Kidney (tissue), 14 donors: ENCODE results near the gene CTNND2. TPM values are rescaled to one million over a fixed set of nuclear protein-coding genes. Genes with fewer than 3 reads are reported as not detected.

ENCODE experiments used
- DNase-seq, 5 donors: peaks; one replicate each; pipeline ENCODE4 v3.0.0-alpha.2; 2013 to 2020
- FAIRE-seq: peaks from 2 replicates; lab custom pipeline; 2012; peaks lifted over from hg19 to GRCh38; lab: Jason Lieb, UNC
- H3K27ac ChIP-seq, 2 donors: one replicate each; pipeline ENCODE4 v1.7.0; 2013; ENCODE audit warnings: low read depth in 2 of 2, low read length in 2 of 2, inconsistent platforms in 1 of 2
- H3K27me3 ChIP-seq: one replicate; pipeline ENCODE4 v1.7.1; 2013; ENCODE audit warnings: low read length, inconsistent platforms; ENCODE audit not compliant: control insufficient read depth, insufficient read depth
- H3K36me3 ChIP-seq, 3 donors: one replicate each; pipeline versions ENCODE4 v1.7.0 to v1.7.1; 2013; ENCODE audit warnings: low read length in 3 of 3, control low read depth in 1 of 3, inconsistent platforms in 1 of 3; ENCODE audit not compliant: insufficient read depth in 3 of 3, control insufficient read depth in 2 of 3
- H3K4me1 ChIP-seq, 3 donors: one replicate each; pipeline versions ENCODE4 v1.7.0 to v1.7.1; 2013; ENCODE audit warnings: low read length in 3 of 3, inconsistent platforms in 1 of 3, low read depth in 1 of 3; ENCODE audit not compliant: control insufficient read depth in 2 of 3, insufficient read depth in 2 of 3
- H3K4me3 ChIP-seq, 3 donors: one replicate each; pipeline versions ENCODE4 v1.7.0 to v1.8.1; 2013; ENCODE audit warnings: low read length in 3 of 3, control low read depth in 1 of 3, inconsistent platforms in 1 of 3
- H3K9ac ChIP-seq, 3 donors: one replicate each; pipeline versions ENCODE4 v1.7.0 to v1.7.1; 2013; ENCODE audit warnings: low read length in 3 of 3, control low read depth in 1 of 3, inconsistent platforms in 1 of 3
- H3K9me3 ChIP-seq, 3 donors: one replicate each; pipeline versions ENCODE4 v1.7.0 to v1.7.1; 2013; ENCODE audit warnings: low read length in 3 of 3, control low read depth in 1 of 3, inconsistent platforms in 1 of 3; ENCODE audit not compliant: control insufficient read depth in 2 of 3, insufficient read depth in 1 of 3
- CTCF ChIP-seq: IDR thresholded peaks from 3 replicates; pipeline ENCODE4 v1.5.1; 2012; ENCODE audit warnings: mild to moderate bottlenecking, moderate library complexity, borderline replicate concordance; ENCODE audit not compliant: insufficient read depth; ENCODE audit errors: extremely low read depth
- intact Hi-C: fragments of 100-400 bp; cut with DNase I; formaldehyde crosslinking; loops from one replicate; pipeline ENCODE4 v1.11.1; 2022
- polyA plus RNA-seq: library from polyadenylated mRNA; stranded (reverse); fragments of 350-450 nt; fragmentation: Illumina TruSeq; extraction: RNeasy Lipid Tissue Mini Kit (QIAGEN cat#74804); gene quantifications from one replicate; pipeline ENCODE4 v1.2.3, GENCODE V29; 2014; ENCODE audit warnings: low read depth, low replicate concordance; ENCODE audit not compliant: insufficient read depth
- total RNA-seq: library from RNA; stranded (reverse); fragmentation: NEBNext Ultra II Directional; extraction: Animal tissue kit (Norgen Biotek cat#: 25700); gene quantifications from one replicate; pipeline ENCODE4 v1.2.1, GENCODE V29; 2021
- donor health status: control.
- donor health status: control.
- donor health status: control.
- donor health status: control.
- donor health status: control.
- donor health status: DM: yes; HTN: yes; CAD: no.
- donor health status: Normal renal cell carcinoma (clear cell type).

Gene CTNND2
- total and polyA plus RNA-seq, 2 donors from 2014 or later: 0.15 to 0.79 TPM

DNA sequence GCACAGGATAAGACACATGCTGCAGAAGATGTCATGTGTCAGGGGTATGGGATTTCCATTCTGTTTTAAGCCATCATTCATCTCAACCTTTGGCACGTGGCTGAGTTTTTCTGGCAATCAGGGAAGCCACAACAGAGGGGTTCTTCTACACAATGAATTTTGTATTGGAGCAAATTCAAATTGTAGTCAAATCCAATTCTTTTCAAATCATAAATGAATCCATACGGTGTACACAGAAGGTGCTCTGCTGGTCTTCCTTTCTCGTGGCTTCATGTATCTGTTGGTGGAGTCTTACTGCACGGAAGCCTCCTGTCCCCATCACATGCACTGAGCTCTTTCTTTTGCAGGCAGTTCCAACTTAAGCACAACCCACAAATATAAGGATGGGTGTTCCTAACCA lies 706.5 kb downstream of the CTNND2 start:
- H3K4me3 ChIP-seq: no peak overlapping the region
- no peak overlapping the region for H3K9ac ChIP-seq
- intact Hi-C loops: no loop called here
- no peaks in the 10 kb centered on the region for H3K9me3 ChIP-seq
- H3K27me3 ChIP-seq: no peaks in the 10 kb centered on the region
- no peak for DNase-seq
- no peak for TF ChIP-seq CTCF
- H3K4me1 ChIP-seq: no peaks in the 10 kb centered on the region
- H3K36me3 ChIP-seq: no peaks in the 10 kb centered on the region
- FAIRE-seq: no peak
- no peak overlapping the region for H3K27ac ChIP-seq

GRCh38 chr5:11191673-11192072 lies 712.6 kb downstream of the CTNND2 start:
- H3K4me3 ChIP-seq: no peak overlapping the region
- no peaks in the 10 kb centered on the region for H3K27me3 ChIP-seq
- intact Hi-C loops: no loop called here
- DNase-seq (no peak), FAIRE-seq (no peak)
- no peaks in the 10 kb centered on the region for H3K36me3 ChIP-seq
- no peak for TF ChIP-seq CTCF
- H3K9me3 ChIP-seq: no peaks in the 10 kb centered on the region
- no peaks in the 10 kb centered on the region for H3K4me1 ChIP-seq
- no peak overlapping the region for H3K9ac ChIP-seq
- no peak overlapping the region for H3K27ac ChIP-seq

DNA sequence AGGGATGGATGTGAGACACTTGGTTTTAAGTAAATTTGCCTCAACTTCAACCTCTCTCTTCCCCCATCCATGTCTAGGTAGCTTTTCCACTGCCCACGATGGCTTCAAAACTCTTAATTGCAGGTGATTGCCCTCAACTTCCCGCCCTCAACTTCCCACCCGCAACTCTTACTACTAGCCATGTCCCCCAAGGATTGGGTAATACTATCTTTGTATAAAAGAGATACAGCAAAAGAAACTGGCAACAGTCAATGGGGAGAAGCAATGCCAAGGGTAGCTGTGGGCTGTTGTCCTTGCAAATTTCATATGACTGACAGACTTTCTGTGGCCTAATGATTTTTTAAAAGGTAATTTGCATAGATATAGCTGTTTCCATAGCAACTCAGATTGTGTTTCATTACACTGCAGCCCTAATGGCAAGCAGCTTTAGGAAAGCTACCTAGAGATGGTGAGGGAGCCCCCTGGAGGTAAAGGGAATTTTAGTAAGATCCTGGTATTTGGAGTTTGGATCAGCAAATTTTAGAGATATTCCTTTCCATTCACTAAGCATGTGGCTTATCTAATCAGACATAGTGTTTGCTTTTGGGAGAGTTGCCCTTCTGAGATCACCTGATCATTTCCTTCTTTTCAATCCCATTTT lies 721.7 kb downstream of the CTNND2 start:
- Histone ChIP-seq H3K27me3 (no peaks in the 10 kb centered on the region), H3K27ac (no peak overlapping the region), H3K4me1 (no peaks in the 10 kb centered on the region), H3K9ac (no peak overlapping the region), H3K4me3 (no peak overlapping the region), H3K36me3 (no peaks in the 10 kb centered on the region), H3K9me3 (no peaks in the 10 kb centered on the region)
- intact Hi-C loops: no loop called here
- peak; percentile 44 for TF ChIP-seq CTCF
- DNase-seq: peak in 2 of 5 donors; percentile 70
- no peak for FAIRE-seq

- FAIRE-seq (no peak), DNase-seq (no peak)
- no peak for TF ChIP-seq CTCF
- H3K9me3 ChIP-seq: no peaks in the 10 kb centered on the region
- no peaks in the 10 kb centered on the region for H3K4me1 ChIP-seq
- intact Hi-C loops: no loop called here
- H3K4me3 ChIP-seq: no peak overlapping the region
- H3K36me3 ChIP-seq: no peaks in the 10 kb centered on the region
- H3K27ac ChIP-seq: no peak overlapping the region
- no peak overlapping the region for H3K9ac ChIP-seq
- H3K27me3 ChIP-seq: no peaks in the 10 kb centered on the region
These were observed 722.3 kb downstream of the CTNND2 start for GRCh38 chr5:11181940-11182339.
